Coronary artery (tissue), 2 donors: ENCODE data around the gene PACS1.
A peak's percentile ranks its signal among the peaks of the same experiment; 100 is the strongest.

Experiments
- DNase-seq: peaks from one replicate; pipeline ENCODE4 v3.0.0-alpha.2; 2017; ENCODE audit warnings: low spot score
- H3K27ac ChIP-seq, 2 donors: fragments of 200-600 bp; sonication (generic); one replicate each; pipeline ENCODE4 v1.5.1; 2016 to 2019
- H3K4me3 ChIP-seq: fragments of 200-600 bp; sonication (generic); 2 replicates; pipeline ENCODE4 v1.5.1; 2016; ENCODE audit warnings: mild to moderate bottlenecking, moderate library complexity
- CTCF ChIP-seq: fragments of 200-600 bp; sonication (generic); IDR thresholded peaks from one replicate; pipeline ENCODE4 v1.5.1; 2019; ENCODE audit warnings: antibody characterized with exemption

Gene PACS1

GRCh38 chr11:66119348-66120133 is 49.5 kb downstream of the PACS1 start:
- Histone ChIP-seq H3K4me3 (peak overlapping the region; percentile 3), H3K27ac (peak overlapping the region in 1 of 2 donors; percentile 75)
- TF ChIP-seq CTCF, result no peak
- no peak for DNase-seq

GRCh38 chr11:66121466-66121865 is 51.4 kb downstream of the PACS1 start:
- Histone ChIP-seq H3K27ac (no peak overlapping the region), H3K4me3 (no peak overlapping the region)
- DNase-seq, result no peak
- TF ChIP-seq CTCF, result no peak

DNA sequence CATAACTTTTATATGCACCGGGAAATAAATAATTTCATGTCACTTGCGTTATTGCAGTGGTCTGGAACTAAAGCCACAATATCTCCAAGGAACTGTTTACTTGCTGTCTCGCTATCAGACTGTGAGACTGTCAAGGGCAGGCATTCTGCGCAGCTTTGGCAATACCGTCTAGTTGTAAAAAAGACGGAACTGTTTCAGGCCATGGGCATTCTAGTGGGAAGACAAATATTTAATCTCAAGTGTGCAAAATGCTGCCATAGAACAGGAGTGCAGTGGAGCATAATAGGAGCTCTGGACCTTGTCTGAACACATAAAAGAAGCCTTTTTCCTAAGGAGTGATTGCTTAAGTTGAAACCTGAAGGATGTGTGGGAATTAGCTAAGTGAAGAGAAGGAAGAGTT is 53.8 kb downstream of the PACS1 start:
- Histone ChIP-seq H3K4me3 (no peak overlapping the region), H3K27ac (no peak overlapping the region)
- no peak for TF ChIP-seq CTCF
- DNase-seq, result no peak

- no peak for TF ChIP-seq CTCF
- Histone ChIP-seq H3K4me3 (no peak overlapping the region), H3K27ac (no peak overlapping the region)
- DNase-seq, result no peak
Observed at GRCh38 chr11:66124564-66124963, 54.5 kb downstream of the PACS1 start.

DNA sequence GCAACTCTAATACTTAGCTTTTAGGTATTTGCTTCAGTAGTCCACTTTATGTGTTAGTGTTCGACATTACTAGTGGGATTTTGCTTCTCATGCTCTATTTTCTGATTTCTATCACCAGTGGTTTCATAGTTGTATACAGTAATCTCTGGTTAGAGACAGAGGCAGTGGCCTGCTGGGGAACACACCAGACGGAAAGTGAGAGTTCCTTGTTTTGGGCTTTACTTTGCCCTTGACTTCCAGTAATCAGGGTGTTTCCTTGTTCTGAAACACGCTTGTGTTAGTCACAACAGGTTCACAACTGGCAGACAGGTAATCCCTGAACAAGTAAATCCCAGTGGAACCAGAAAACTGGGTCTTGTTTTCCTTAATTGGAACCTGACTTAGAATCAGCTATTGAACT is 56.0 kb downstream of the PACS1 start:
- Histone ChIP-seq H3K4me3 (no peak overlapping the region), H3K27ac (peak overlapping the region in 1 of 2 donors; percentile 81)
- TF ChIP-seq CTCF, result no peak
- no peak for DNase-seq

- peak; percentile 79 for DNase-seq
- TF ChIP-seq CTCF, result no peak
- peak overlapping the region; percentile 47 for H3K4me3 ChIP-seq
- H3K27ac ChIP-seq, result peak overlapping the region; percentile 35 to 81
Observed at GRCh38 chr11:66126808-66127555, 56.9 kb downstream of the PACS1 start.
